Mammary epithelial cell (primary cell): ENCODE data around the gene ORAI1.

Experiments
- CTCF ChIP-seq, 2 donors: IDR thresholded peaks in 1 of 2; conservative IDR thresholded peaks in 1 of 2; 2 replicates each; pipeline ENCODE4 v1.5.1; 2011 to 2012; ENCODE audit warnings: inconsistent platforms in 2 of 2, low read length in 2 of 2, mild to moderate bottlenecking in 2 of 2, control low read depth in 1 of 2, low read depth in 1 of 2; ENCODE audit not compliant: insufficient read depth in 1 of 2; ENCODE audit errors: extremely low read depth in 1 of 2
- EZH2 ChIP-seq: IDR thresholded peaks from 2 replicates; pipeline ENCODE4 v1.6.1; 2012; ENCODE audit warnings: low read length, inconsistent platforms, borderline replicate concordance

GRCh38 chr12:121638298-121639202 lies 12.2 kb downstream of the ORAI1 start:
- TF ChIP-seq CTCF (conservative IDR thresholded peaks at IDR 0.05 in 1 of 2, IDR thresholded peaks at IDR 0.05 in 1 of 2; ENCODE audit: extremely low read depth in 1 of 2, insufficient read depth in 1 of 2, low read depth in 1 of 2, low read length in 2 of 2), result no peak
- no peak for TF ChIP-seq EZH2
